WTC11 (cell line): ENCODE results near the gene NHERF2. TPM values are rescaled to one million over a fixed set of nuclear protein-coding genes. Genes with fewer than 3 reads are reported as not detected.

Source experiments
- ARID4B ChIP-seq: sonication (generic); formaldehyde crosslinking; IDR thresholded peaks from 2 replicates; pipeline ENCODE4 v1.8.0; 2023; ENCODE audit warnings: missing genetic modification reagents, mild to moderate bottlenecking, borderline replicate concordance
- ATF3 ChIP-seq: sonication (generic); formaldehyde crosslinking; conservative IDR thresholded peaks from 2 replicates; pipeline ENCODE4 v1.8.1; 2022; ENCODE audit warnings: mild to moderate bottlenecking, missing genetic modification reagents
- CREM ChIP-seq: sonication (generic); formaldehyde crosslinking; IDR thresholded peaks from 2 replicates; pipeline ENCODE4 v1.8.1; 2022; ENCODE audit warnings: mild to moderate bottlenecking, missing genetic modification reagents, moderate library complexity
- ERG ChIP-seq: fragments of 250-450 bp; sonication (Bioruptor Pico); IDR thresholded peaks from 2 replicates; pipeline ENCODE4 v1.8.0; 2021; ENCODE audit warnings: mild to moderate bottlenecking
- ETV6 ChIP-seq: sonication (generic); formaldehyde crosslinking; IDR thresholded peaks from 2 replicates; pipeline ENCODE4 v1.8.1; 2022; ENCODE audit warnings: mild to moderate bottlenecking, missing genetic modification reagents
- FOXP1 ChIP-seq: sonication (generic); formaldehyde crosslinking; IDR thresholded peaks from 2 replicates; pipeline ENCODE4 v1.8.0; 2022; ENCODE audit warnings: missing genetic modification reagents, mild to moderate bottlenecking, moderate library complexity, borderline replicate concordance
- FOXP4 ChIP-seq: sonication (generic); formaldehyde crosslinking; IDR thresholded peaks from 2 replicates; pipeline ENCODE4 v1.8.0; 2022; ENCODE audit warnings: mild to moderate bottlenecking, missing genetic modification reagents
- HMGXB4 ChIP-seq: sonication (generic); formaldehyde crosslinking; IDR thresholded peaks from 2 replicates; pipeline ENCODE4 v1.8.1; 2023; ENCODE audit warnings: mild to moderate bottlenecking, moderate library complexity, missing genetic modification reagents
- IRF2 ChIP-seq: sonication (generic); formaldehyde crosslinking; IDR thresholded peaks from 2 replicates; pipeline ENCODE4 v1.8.0; 2022; ENCODE audit warnings: low read depth, missing genetic modification reagents, borderline replicate concordance
- JAZF1 ChIP-seq: fragments of 250-450 bp; sonication (Bioruptor Pico); IDR thresholded peaks from 2 replicates; pipeline ENCODE4 v1.9.0; 2021; ENCODE audit warnings: moderate library complexity, mild to moderate bottlenecking, inconsistent platforms
- MAX ChIP-seq: sonication (generic); formaldehyde crosslinking; IDR thresholded peaks from 2 replicates; pipeline ENCODE4 v1.8.0; 2022; ENCODE audit warnings: mild to moderate bottlenecking, missing genetic modification reagents
- MLX ChIP-seq: sonication (generic); formaldehyde crosslinking; IDR thresholded peaks from 2 replicates; pipeline ENCODE4 v1.8.1; 2023; ENCODE audit warnings: mild to moderate bottlenecking, missing genetic modification reagents, moderate library complexity
- MXD4 ChIP-seq: fragments of 250-450 bp; sonication (Bioruptor Pico); IDR thresholded peaks from 2 replicates; pipeline ENCODE4 v1.8.0; 2021; ENCODE audit warnings: mild to moderate bottlenecking, moderate library complexity, borderline replicate concordance
- MYBL2 ChIP-seq: sonication (generic); formaldehyde crosslinking; IDR thresholded peaks from 2 replicates; pipeline ENCODE4 v1.8.1; 2023; ENCODE audit warnings: mild to moderate bottlenecking, moderate library complexity, missing genetic modification reagents
- NFYB ChIP-seq: sonication (generic); formaldehyde crosslinking; conservative IDR thresholded peaks from 2 replicates; pipeline ENCODE4 v1.8.0; 2022; ENCODE audit warnings: low read depth, missing genetic modification reagents
- RELA ChIP-seq: sonication (generic); formaldehyde crosslinking; IDR thresholded peaks from 2 replicates; pipeline ENCODE4 v1.8.1; 2022; ENCODE audit warnings: missing genetic modification reagents, mild to moderate bottlenecking, borderline replicate concordance
- SP1 ChIP-seq: sonication (generic); formaldehyde crosslinking; conservative IDR thresholded peaks from 2 replicates; pipeline ENCODE4 v1.8.1; 2022; ENCODE audit warnings: missing genetic modification reagents
- TCF7 ChIP-seq: sonication (generic); formaldehyde crosslinking; IDR thresholded peaks from 2 replicates; pipeline ENCODE4 v1.8.0; 2022; ENCODE audit warnings: mild to moderate bottlenecking, low read depth, missing genetic modification reagents, moderate library complexity
- TEAD1 ChIP-seq: sonication (generic); formaldehyde crosslinking; IDR thresholded peaks from 2 replicates; pipeline ENCODE4 v1.8.0; 2022; ENCODE audit warnings: mild to moderate bottlenecking, missing genetic modification reagents
- TEAD4 ChIP-seq: sonication (generic); formaldehyde crosslinking; IDR thresholded peaks from 2 replicates; pipeline ENCODE4 v1.8.0; 2022; ENCODE audit warnings: mild to moderate bottlenecking, missing genetic modification reagents
- TP53 ChIP-seq: sonication (generic); formaldehyde crosslinking; IDR thresholded peaks from 2 replicates; pipeline ENCODE4 v1.8.1; 2023; ENCODE audit warnings: mild to moderate bottlenecking, missing genetic modification reagents
- ZNF532 ChIP-seq: fragments of 250-450 bp; sonication (Bioruptor Pico); IDR thresholded peaks from 2 replicates; pipeline ENCODE4 v1.9.0; 2021; ENCODE audit warnings: mild to moderate bottlenecking, borderline replicate concordance
- ZNF671 ChIP-seq: fragments of 250-450 bp; sonication (Bioruptor Pico); IDR thresholded peaks from 2 replicates; pipeline ENCODE4 v1.8.0; 2021; ENCODE audit warnings: mild to moderate bottlenecking
- total RNA-seq: library from RNA; stranded (reverse); gene quantifications from 3 replicates; pipeline ENCODE4 v1.2.3, GENCODE V29; 2021

NHERF2 gene
- total RNA-seq, 1 experiment from 2014 or later, result 31.1 TPM

- TF ChIP-seq ZNF532 (CRISPR knock-in tag), result no peak
- TF ChIP-seq FOXP4 (CRISPR knock-in tag), result no peak
- TF ChIP-seq CREM (CRISPR knock-in tag), result 0 out of 2 replicates have a peak, but pooled peaks have one; percentile 23
- TF ChIP-seq HMGXB4 (CRISPR knock-in tag), result 0 out of 2 replicates have a peak, but pooled peaks have one; percentile 20
- TF ChIP-seq IRF2 (CRISPR knock-in tag), result no peak
- TF ChIP-seq ARID4B (CRISPR knock-in tag), result 0 out of 2 replicates have a peak, but pooled peaks have one; percentile 5
- TF ChIP-seq NFYB, result no peak
- TF ChIP-seq TCF7 (CRISPR knock-in tag), result no peak
- TF ChIP-seq SP1 (CRISPR knock-in tag), result 0 out of 2 replicates have a peak, but pooled peaks have one; percentile 49
- no peak for TF ChIP-seq TEAD4
- TF ChIP-seq FOXP1 (CRISPR knock-in tag), result no peak
- TF ChIP-seq ERG (CRISPR knock-in tag), result no peak
- TF ChIP-seq MAX, result peak; percentile 61; the same call in 1 of the 2 replicates
- peak; percentile 33; the same call in 1 of the 2 replicates for TF ChIP-seq TEAD1 (CRISPR knock-in tag)
- no peak for TF ChIP-seq ETV6
- no peak for TF ChIP-seq ZNF671 (CRISPR knock-in tag)
- TF ChIP-seq MYBL2 (CRISPR knock-in tag), result no peak
- no peak for TF ChIP-seq ATF3 (CRISPR knock-in tag)
- no peak for TF ChIP-seq TP53 (CRISPR knock-in tag)
- TF ChIP-seq MLX (CRISPR knock-in tag), result no peak
- TF ChIP-seq JAZF1 (CRISPR knock-in tag), result no peak
- TF ChIP-seq RELA, result no peak
- TF ChIP-seq MXD4 (CRISPR knock-in tag), result no peak
- TF ChIP-seq, all 79 proteins: peak for 6
These were observed 6.5 kb upstream of the NHERF2 start (continued) for GRCh38 chr16:2019921-2020831.
